NCI-H187 treated with DMSO at 0.1 percent for 48 hours (cell line): ENCODE results near the gene PROS1.
"Not testable (repeated sequence)": the region's sequence is repeated elsewhere in the genome, so short reads cannot be mapped to it uniquely, and the experiment has no call there.

ENCODE experiments used
- DNase-seq: peaks from one replicate; lab custom pipeline; 2025; lab: John Stamatoyannopoulos, UW

The PROS1 gene

DNA sequence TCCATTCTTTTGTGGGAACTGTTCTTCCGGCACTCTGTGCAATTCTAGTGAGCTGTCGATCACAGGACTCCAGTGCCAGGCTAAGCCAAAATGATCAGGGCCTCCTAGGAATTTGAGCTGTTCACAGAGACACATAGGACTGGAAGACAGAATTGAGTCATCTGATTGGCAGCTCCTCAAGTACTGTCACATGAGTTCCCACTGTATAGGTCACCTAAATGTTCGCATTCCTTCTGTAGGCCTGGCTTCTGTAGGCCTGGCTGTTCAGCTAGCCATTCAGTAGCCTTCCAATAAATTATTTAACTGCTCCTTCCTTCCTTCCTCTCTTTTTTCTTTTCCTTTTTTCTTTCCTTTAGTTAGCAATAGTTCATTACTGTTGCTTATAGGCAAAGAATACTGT lies 4.3 kb downstream of the PROS1 start:
- DNase-seq = no peak

DNA sequence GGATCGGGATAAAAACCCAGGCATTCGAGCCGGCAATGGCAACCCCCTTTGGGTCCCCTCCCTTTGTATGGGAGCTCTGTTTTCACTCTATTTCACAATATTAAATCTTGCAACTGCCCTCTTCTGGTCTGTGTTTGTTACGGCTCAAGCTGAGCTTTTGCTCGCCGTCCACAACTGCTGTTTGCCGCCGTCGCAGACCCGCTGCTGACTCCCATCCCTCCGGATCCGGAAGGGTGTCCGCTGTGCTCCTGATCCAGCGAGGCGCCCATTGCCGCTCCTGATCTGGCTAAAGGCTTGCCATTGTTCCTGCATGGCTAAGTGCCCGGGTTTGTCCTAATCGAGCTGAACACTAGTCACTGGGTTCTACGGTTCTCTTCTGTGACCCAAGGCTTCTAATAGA lies 8.6 kb downstream of the PROS1 start:
- DNase-seq = not testable (repeated sequence)

DNA sequence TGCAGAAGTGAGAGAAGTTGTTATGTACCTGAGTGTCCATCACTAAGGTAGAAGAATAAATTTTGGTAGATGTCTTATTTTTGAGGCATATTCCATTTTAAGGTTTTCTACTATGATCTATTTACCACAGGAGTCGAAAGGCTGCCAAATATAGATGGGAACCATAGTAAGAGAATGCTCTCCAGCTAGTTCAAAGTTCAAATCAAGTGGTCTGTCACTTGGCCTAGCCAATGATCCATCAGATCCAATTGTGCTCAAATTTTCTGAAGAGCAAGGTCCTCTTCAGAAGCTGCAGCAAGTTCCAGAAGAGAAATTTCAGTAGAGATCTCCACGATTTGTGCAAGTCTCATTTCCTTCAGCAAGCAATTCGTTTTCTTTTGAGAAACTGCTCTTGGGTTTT lies 10.9 kb downstream of the PROS1 start:
- no peak for DNase-seq

DNA sequence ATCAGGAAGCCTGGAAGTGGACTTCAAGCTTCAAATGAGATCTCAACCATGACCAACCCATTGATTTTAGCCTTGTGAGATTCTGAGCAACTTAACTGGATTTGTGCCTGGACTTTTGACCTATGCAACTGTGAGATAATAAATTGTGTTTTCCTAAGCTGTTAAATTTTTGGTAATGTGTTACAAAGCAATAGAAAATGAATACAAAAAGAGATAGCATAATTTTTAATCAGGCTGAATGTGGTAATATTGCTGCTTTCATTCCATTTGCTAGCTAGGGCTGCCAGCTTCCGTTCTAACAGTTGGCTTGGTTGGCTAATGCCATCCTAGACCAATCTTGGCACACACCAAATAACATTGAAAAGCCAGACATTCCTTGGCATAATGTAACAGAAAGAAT lies 12.2 kb downstream of the PROS1 start:
- no peak for DNase-seq

DNA sequence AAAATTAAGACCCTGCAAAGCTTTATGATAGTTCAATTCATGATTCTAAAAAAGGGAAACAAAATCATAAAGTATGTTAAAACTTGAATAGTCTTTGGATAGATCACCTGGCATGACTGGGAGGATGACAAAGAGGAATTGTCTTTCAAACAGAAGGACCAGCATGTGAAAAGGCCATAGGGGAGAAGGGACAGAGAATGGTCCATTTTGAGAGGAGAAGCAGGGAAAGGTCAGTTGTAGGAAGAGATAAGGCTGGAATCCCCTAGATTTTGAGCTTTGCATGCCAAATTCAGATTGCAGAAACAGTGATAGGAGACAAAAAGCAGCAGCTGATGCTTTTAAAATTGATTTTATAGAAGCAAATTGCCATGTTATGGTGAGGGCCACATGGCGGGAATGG lies 12.7 kb downstream of the PROS1 start:
- DNase-seq = no peak

DNA sequence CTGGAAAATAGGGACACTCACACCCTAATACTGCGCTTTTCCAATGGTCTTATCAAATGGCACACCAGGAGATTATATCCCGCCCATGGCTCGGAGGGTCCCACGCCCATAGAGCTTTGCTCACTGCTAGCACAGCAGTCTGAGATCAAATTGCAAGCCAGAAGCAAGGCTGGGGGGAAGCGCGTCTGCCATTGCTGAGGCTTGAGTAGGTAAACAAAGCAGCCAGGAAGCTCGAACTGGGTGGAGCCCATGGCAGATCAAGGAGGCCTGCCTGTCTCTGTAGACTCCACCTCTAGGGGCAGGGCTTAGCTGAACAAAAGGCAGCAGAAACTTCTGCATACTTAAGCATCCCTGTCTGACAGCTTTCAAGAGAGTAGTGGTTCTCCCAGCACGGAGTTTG lies 23.7 kb downstream of the PROS1 start:
- not testable (repeated sequence) for DNase-seq

DNA sequence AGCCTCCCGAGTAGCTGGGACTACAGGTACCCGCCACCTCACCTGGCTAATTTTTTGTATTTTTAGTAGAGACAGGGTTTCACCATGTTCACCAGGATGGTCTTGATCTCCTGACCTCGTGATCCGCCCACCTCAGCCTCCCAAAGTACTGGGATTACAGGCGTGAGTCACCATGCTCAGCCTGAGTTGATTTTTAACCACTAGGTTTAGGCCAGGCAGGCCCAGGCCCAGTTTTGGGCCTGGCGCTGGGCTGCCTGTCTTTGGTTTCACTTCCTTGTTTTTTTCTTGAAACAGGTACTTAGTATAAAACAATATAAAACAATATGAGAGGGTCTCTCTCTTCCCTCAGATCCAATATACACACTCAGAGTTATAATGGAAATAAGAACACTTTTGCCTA lies 36.2 kb downstream of the PROS1 start:
- not testable (repeated sequence) for DNase-seq

DNA sequence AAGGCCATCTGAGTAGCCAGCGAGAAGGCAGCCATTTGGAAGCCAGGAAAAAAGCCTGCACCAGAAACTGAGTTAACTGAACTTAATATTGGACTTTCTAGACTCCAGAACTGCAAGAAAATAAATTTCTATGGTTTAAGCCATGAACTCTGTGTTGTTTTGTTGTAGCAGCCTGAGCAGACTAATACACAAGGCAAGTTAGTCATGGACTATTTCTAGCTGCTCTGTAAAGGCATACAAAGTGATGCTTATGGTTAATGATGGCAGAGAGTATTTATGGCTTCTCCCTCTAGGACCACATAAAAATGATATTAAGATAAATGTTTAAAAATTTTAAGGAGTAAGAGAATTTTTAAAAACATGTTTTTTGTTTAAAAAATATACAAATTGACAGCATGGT lies 37.1 kb downstream of the PROS1 start:
- no peak for DNase-seq

DNA sequence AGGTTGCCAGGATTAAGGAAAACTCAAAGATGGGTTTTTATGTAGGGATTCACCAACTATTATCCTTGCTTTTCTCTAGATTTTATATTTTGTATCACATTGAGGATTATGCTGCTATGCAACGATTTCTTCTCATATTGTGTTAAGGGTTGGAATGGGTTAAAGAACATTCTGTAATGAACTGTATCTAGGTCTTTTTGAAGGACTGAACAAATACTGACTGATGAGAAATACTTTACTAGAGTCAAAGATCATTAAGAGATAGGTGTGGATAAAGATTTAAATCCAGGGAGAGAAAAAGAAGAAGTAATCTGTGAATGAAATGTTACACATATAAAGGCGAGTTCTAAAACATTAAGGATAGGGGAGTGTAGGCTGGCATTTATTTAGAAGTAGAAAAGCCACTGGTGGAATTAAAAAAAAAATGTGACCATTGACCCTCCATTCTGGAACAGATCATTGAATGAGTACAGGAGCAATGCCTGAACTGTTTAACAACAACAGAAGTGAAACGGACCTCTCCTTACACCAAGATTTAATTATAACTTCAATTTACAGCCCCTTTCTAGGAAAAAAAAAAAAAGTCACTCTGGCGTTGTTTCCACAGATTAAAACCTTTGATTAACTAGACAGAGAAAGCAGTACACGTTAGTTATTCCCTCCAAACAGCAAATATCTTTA lies 39.2 kb downstream of the PROS1 start:
- DNase-seq = no peak

DNA sequence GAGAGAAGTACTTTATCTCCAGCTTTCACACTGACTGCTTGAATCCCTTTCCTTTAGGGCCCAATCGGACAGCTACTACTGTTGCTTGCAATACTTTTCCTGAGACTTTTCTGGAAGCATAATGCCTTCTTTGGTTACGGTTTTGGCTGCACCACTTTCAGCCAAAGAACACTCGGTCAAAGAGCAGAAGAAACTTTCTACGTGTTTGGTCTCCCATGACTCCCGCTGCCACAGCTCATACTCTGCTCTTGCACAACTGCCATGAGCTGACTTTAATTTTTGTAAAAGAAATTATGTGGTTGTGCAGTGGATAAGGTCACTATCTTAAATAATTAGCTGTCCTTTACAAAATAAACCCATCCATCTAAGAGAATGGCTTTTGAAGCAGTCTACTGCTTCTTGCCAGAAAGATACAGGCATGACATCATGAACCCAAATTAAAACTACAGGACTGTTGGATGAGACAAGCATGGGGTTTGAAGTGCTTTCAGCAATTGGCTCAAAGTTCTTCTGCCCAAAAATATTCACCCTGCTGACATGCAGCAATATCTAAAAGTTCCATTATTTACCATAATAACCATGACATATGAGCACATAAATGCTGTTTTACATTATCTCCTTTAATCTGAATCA lies 42.0 kb downstream of the PROS1 start:
- DNase-seq = no peak

DNA sequence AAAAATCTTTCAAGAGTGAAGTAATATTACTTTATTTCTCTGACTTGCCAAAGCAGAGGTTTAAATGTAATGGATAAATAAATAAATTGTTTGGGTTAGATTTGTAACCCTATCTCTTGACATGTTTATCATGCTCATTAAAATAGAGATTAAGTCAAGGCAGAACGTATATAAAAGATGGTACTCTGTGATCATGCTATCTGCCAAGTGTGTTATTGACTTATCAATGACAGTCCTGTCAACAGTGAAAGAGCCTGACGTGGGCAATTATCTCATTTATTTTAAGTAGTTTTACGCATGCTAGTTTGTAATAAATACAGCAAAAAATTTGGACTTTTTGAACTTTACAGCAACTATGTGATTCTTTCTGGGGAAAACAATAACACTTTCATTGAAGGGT lies 43.7 kb downstream of the PROS1 start:
- DNase-seq = no peak

DNA sequence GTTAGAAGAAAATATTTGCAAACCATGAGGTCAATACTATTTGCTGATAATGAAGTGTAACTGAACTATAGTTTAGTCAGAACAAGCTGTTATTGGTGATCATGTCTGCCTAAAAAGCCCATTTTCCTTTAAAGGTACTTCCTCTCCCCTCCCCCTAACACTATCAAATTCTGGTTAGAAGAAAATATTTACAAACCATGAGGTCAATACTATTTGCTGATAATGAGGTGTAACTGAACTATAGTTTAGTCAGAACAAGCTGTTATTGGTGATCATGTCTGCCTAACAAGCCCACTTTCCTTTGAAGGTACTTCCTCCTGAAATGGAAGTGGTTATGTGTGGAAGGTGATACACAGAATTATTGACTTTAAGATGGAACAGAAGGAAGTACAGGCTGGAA lies 46.9 kb downstream of the PROS1 start:
- no peak for DNase-seq

DNA sequence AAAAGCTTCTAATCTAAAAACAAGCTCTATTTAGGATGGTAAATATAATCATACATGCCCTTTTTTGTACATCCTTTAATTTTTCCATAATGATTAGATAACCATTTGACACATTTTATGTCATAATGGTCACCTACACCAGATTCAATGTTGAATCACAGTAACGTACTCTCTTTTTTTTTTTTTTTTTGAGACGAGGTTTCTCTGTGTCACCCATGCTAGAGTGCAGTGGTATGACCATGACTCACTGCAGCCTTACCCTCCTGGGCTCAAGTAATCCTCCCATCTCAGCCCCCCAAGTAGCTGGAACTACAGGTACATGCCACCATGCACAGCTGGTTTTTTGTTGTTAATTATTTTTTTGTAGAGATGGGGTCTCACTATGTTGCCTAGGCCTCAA lies 49.2 kb downstream of the PROS1 start:
- no peak for DNase-seq

DNA sequence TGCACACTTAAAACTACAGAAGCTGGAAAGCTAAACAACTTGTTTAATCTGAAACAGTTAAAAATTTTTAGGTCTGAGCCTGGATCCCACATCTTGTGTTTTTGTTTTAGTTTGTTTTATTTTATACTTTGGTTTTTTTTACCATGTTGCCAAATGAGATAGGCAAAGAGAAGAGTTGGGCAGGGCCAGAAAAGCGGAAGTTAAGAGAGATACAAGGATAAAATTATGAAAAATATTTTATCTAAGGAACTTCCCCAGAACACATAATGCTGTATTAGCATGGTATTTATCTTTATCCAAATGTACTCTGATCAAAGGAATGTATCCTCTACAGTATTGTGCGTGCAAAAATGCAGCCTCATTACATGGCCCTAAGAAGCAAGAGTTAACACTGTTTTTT lies 50.7 kb downstream of the PROS1 start:
- no peak for DNase-seq

DNA sequence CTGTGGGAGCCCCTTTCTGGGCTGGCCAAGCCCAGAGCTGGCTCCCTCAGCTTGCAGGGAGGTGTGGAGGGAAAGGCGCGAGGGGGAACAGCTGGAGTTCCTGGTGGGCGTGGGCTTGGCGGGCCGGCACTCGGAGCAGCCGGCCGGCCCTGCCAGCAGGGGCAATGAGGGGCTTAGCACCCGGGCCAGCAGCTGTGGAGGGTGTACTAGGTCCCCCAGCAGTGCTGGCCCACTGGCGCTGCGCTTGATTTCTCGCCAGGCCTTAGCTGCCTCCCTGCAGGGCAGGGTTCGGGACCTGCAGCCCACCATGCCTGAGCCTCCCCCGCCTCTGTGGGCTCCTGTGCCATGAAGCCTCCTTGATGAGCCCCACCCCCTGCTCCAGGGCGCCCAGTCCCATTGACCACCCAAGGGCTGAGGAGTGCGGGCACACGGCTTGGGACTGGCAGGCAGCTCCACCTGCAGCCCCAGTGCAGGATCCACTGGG lies 56.1 kb downstream of the PROS1 start:
- not testable (repeated sequence) for DNase-seq

DNA sequence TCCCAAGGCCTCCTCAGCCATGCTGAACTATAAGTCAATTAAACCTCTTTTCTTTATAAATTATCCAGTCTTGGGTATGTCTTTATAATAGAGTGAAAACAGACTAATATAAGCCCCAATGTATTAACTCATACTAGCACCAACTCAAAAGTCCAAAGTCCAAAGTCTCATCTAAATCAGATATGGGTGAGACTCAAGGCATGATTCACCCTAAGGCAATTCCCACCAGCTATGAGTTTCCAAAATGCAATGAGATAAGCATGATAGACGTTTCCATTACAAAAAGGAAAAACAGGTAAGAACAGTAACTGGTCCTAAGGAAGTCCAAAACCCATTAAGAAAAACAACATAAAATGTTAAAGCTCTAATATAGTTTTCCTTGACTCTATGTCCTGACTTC lies 60.1 kb downstream of the PROS1 start:
- not testable (repeated sequence) for DNase-seq

DNA sequence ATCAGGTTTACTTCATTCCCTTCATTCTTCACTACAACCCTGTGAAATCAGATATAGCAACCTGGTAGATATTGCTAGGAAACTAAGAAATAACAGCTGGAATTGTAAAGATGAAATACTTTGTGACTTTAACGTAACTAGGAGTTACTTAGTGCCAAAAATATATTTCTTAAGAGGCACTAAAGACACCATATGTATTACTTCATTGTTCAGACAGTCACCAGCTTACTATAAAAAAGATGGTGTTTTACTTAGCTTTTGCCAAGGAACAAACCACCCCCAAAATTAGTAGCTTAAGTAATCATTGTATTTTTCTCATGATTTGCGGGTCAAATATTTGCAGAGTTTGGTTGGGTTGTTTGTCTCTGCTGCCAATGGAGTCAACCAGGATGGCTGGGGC lies 62.5 kb downstream of the PROS1 start:
- no peak for DNase-seq

DNA sequence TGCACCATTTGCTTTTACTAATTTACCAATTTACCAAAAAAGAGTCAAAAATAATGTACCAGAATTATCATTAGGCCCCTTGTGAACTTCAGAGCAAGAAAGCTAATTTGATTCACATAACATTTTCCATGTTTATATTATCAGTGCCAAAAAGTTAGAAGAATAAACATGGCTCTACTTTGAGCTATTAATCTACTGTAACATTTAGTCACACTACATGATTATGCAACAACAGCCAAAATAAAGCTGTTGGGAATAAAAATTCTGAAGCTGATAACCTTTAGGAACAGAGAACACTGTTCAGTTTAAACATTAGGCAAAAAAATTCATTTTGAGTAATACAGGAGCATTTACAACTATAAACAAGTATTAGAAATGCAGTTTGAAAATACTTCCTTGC lies 63.6 kb downstream of the PROS1 start:
- DNase-seq = no peak

DNA sequence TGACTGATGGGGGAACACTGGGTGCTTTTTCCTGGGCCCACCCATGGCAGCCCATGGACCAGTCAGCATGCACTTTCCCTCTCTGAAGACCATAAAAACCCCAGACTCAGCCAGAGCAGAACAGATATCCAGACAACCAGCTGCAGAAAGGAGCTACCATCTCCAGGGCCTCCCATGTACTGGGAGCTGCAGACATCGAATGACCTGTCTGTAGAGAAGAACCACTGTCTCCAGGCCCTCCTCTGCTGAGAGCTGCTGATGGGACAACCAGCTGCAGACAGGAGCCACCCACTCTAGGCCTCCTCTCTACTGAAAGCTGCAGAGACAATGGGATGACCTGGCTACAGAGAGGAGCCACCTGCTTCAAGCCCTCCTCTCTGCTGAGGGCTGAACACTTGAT lies 66.6 kb downstream of the PROS1 start:
- DNase-seq = no peak

DNA sequence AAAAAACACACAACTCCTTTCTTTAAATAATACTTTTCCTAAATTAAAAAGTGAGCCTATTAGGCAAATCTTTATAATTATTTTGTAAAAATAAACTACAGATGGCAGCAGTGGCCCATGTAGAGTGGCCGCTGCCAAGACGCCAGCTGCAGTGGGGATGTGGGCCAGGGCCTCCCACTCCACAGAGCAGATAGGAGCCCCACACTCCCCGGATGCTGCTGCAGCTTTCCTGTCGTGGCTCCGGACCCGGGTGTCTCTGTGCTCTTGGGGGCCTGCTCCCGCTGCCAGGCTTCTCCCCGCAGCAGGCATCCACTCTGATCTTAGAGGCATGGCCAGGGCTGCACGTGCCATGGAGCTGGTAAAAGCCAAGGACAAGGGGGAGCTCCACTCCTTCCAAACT lies 67.5 kb downstream of the PROS1 start:
- DNase-seq = no peak

DNA sequence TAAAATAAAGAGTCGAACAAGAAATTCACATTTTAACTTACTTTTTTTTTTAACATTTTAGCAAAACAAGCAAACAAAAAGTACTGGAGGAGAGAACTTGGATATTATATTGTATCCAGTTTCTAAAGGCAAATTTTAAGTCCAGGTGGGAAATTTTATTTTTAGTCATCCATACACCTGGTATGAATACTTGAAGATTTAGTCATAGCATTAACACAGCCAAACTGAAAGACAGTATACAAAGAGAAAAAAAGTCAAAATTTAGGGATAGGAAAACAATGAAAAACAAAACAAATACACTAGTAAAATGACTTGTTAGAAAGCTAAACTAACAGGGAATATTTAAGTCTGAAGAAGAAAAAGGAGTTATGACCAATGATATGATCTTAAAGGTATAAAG lies 69.1 kb downstream of the PROS1 start:
- no peak for DNase-seq

DNA sequence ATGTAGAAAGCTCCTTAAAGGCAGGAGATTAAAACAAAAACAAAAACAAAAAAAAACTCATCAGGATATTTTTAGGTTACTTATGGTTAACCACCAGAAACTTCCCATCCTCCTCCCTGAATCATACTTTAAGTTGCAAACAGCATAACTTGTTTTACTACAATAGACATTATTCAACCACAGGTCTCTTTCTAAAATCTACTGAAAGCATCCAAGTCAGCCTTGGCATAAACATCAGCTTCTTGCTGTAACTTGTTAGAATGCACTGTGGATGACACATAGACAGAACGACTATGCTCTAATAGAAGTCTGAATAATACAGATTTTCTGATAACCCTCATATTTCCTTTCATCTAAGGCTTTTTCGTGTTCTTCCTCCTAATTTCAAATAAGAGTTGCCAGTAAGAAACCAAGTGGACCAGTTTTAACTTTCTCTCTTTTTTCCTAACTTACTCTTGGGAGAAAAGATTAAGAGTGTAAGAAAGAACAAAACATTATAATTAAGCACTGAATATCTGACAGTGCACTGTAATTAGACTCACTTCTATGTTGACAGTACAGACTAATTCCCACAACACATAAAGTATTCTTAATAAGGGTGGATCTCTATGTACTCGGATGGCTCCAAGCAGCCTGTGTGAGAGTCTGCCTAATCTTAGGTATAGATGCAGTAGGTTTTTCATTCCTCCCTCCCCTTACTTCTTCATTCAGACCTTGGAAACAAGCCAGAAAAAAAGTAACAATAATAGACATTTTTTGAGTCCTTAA lies 95.3 kb downstream of the PROS1 start:
- DNase-seq = not testable (repeated sequence)

DNA sequence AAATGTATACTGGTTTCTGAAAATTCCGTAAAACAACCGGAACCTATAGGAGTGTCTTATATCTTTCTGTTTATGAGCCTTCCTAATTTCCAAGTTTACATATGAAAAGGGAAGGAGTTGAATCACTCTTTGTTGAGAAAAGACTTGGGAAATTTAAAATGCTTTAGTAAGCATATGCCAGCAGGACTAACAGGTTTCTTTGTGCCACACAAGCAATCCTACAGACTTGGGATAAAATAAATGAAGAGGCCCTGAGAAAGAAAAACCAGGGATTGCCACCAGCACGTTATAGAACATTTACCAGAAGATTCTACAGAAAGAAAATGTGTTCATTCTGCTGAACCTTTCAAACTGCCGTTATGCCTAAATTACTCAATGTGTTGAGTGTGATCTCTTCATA lies 96.3 kb downstream of the PROS1 start:
- DNase-seq = not testable (repeated sequence)
